Kidney epithelial cell (primary cell): ENCODE data around the gene CCDC182. TPM values are rescaled to one million over a fixed set of nuclear protein-coding genes. Genes with fewer than 3 reads are reported as not detected.

Source experiments
- DNase-seq: peaks from one replicate; pipeline ENCODE4 v3.0.0-alpha.2; 2010; ENCODE audit warnings: low read depth
- H3K27me3 ChIP-seq: 2 replicates; pipeline ENCODE4 v1.6.0; 2011; ENCODE audit warnings: low read length; ENCODE audit not compliant: control insufficient read depth, insufficient read depth
- H3K36me3 ChIP-seq: 2 replicates; pipeline ENCODE4 v1.5.1; 2011; ENCODE audit warnings: low read length; ENCODE audit not compliant: control insufficient read depth, insufficient read depth
- H3K4me3 ChIP-seq: 2 replicates; pipeline ENCODE4 v1.5.1; 2011; ENCODE audit warnings: low read depth, mild to moderate bottlenecking, control low read depth, low read length
- CTCF ChIP-seq: IDR thresholded peaks from 2 replicates; pipeline ENCODE4 v1.5.1; 2011; ENCODE audit warnings: mild to moderate bottlenecking, moderate library complexity, low read length, control low read depth, inconsistent platforms; ENCODE audit not compliant: insufficient read depth, poor library complexity, severe bottlenecking
- total RNA-seq: library from RNA; depleted of rRNA; stranded (reverse); fragments of >200 nt; gene quantifications from 2 replicates; pipeline ENCODE4 v1.2.3, GENCODE V29; 2015

The CCDC182 gene
- total RNA-seq, 1 donor from 2014 or later = not detected

GRCh38 chr17:57757735-57758134 lies 12.6 kb upstream of the CCDC182 start:
- peaks cover 3% of the 10 kb centered on the region for H3K27me3 ChIP-seq
- H3K36me3 ChIP-seq = no peaks in the 10 kb centered on the region
- no peak overlapping the region for H3K4me3 ChIP-seq
- DNase-seq = no peak
- TF ChIP-seq CTCF = no peak

GRCh38 chr17:57756951-57757350 lies 11.9 kb upstream of the CCDC182 start:
- Histone ChIP-seq H3K4me3 (no peak overlapping the region), H3K27me3 (no peaks in the 10 kb centered on the region), H3K36me3 (no peaks in the 10 kb centered on the region)
- no peak for TF ChIP-seq CTCF
- DNase-seq = no peak

GRCh38 chr17:57755480-57756070 lies 10.5 kb upstream of the CCDC182 start:
- H3K27me3 ChIP-seq = peaks cover 6% of the 10 kb centered on the region
- H3K36me3 ChIP-seq = no peaks in the 10 kb centered on the region
- H3K4me3 ChIP-seq = no peak overlapping the region
- TF ChIP-seq CTCF = no peak
- DNase-seq = no peak

- peaks cover 11% of the 10 kb centered on the region for H3K27me3 ChIP-seq
- no peaks in the 10 kb centered on the region for H3K36me3 ChIP-seq
- no peak for DNase-seq
- H3K4me3 ChIP-seq = no peak overlapping the region
- no peak for TF ChIP-seq CTCF
Measured at GRCh38 chr17:57752031-57752905, 7.2 kb upstream of the CCDC182 start.

- no peak for TF ChIP-seq CTCF
- Histone ChIP-seq H3K27me3 (peaks cover 11% of the 10 kb centered on the region), H3K4me3 (no peak overlapping the region), H3K36me3 (no peaks in the 10 kb centered on the region)
- DNase-seq = no peak
Measured at GRCh38 chr17:57751348-57751971, 6.4 kb upstream of the CCDC182 start.
